B cell (primary cell): ENCODE measurements around the gene PACSIN2. TPM values are rescaled to one million over a fixed set of nuclear protein-coding genes. Genes with fewer than 3 reads are reported as not detected.
"Not testable (repeated sequence)": the region's sequence is repeated elsewhere in the genome, so short reads cannot be mapped to it uniquely, and the experiment has no call there.

Experiments used
- ATAC-seq: fragments of 200-7000 bp; cut with Tn5 transposase; one replicate; pipeline ENCODE4 v1.10.0; 2021; ENCODE audit warnings: low read depth, mild to moderate bottlenecking, moderate number of reproducible peaks, moderate library complexity
- CTCF ChIA-PET: fragments of 350-600 bp; sonication (Branson Sonifier 250); formaldehyde crosslinking; loops from one replicate; lab custom pipeline; 2021; ENCODE audit warnings: antibody characterized with exemption, inconsistent platforms; lab: Charles Lee
- POLR2A ChIA-PET: fragments of 350-600 bp; sonication (Branson Sonifier 250); formaldehyde crosslinking; loops from one replicate; lab custom pipeline; 2021; ENCODE audit warnings: antibody characterized with exemption; lab: Charles Lee
- DNase-seq: peaks from one replicate; pipeline ENCODE4 v3.0.0; 2013
- H2AFZ ChIP-seq: 2 replicates; pipeline ENCODE4 v1.6.1; 2012; ENCODE audit warnings: mild to moderate bottlenecking, low read depth, low read length; ENCODE audit not compliant: insufficient read depth, poor library complexity, severe bottlenecking
- H3K27ac ChIP-seq, 2 donors: 1 replicate in 1 of 2; 2 replicates in 1 of 2; pipeline ENCODE4 v1.5.1; 2012 to 2013; ENCODE audit warnings: low read length in 2 of 2, mild to moderate bottlenecking in 2 of 2, moderate library complexity in 1 of 2
- H3K27me3 ChIP-seq, 4 experiments: fragments of 200-600 bp in 1 of 4; sonication (generic) in 1 of 4; replicated peaks in 1 of 4; 1 replicate in 2 of 4; 2 replicates in 2 of 4; pipeline versions ENCODE4 v1.6.1 to v1.7.0; 2013 to 2016; ENCODE audit warnings: low read length in 3 of 4, mild to moderate bottlenecking in 2 of 4, mixed read lengths in 1 of 4, moderate library complexity in 1 of 4; ENCODE audit not compliant: insufficient read depth in 4 of 4, control insufficient read depth in 3 of 4; ENCODE audit errors: control extremely low read depth in 1 of 4
- H3K36me3 ChIP-seq, 2 experiments: replicated peaks in 1 of 2; 1 replicate in 1 of 2; 2 replicates in 1 of 2; pipeline versions ENCODE4 v1.6.1 to v1.7.1; 2013; ENCODE audit warnings: low read length in 1 of 2; ENCODE audit not compliant: insufficient read depth in 2 of 2, control insufficient read depth in 1 of 2; ENCODE audit errors: control extremely low read depth in 1 of 2, extremely low read depth in 1 of 2
- H3K4me1 ChIP-seq, 2 donors: fragments of 200-600 bp in 1 of 2; sonication (generic) in 1 of 2; 1 replicate in 1 of 2; 2 replicates in 1 of 2; pipeline versions ENCODE4 v1.5.1 to v1.6.1; 2013 to 2017; ENCODE audit warnings: low read length in 2 of 2; ENCODE audit not compliant: control insufficient read depth in 2 of 2, insufficient read depth in 2 of 2
- H3K4me2 ChIP-seq: replicated peaks from 2 replicates; pipeline ENCODE3; 2012; ENCODE audit warnings: mild to moderate bottlenecking, low read depth, low read length; ENCODE audit not compliant: poor library complexity, severe bottlenecking
- H3K4me3 ChIP-seq, 5 experiments: fragments of 200-600 bp in 1 of 5; sonication (generic) in 1 of 5; 1 replicate in 3 of 5; 2 replicates in 2 of 5; pipeline versions ENCODE4 v1.5.1 to v1.7.0; 2011 to 2016; ENCODE audit warnings: low read length in 4 of 5, mild to moderate bottlenecking in 4 of 5, low read depth in 2 of 5, control low read depth in 1 of 5, moderate library complexity in 1 of 5; ENCODE audit not compliant: insufficient read depth in 1 of 5; ENCODE audit errors: control extremely low read depth in 1 of 5, extremely low read depth in 1 of 5
- H3K79me2 ChIP-seq: fragments of 200-600 bp; sonication (generic); one replicate; pipeline ENCODE4 v1.6.0; 2016; ENCODE audit warnings: low read length; ENCODE audit not compliant: control insufficient read depth, insufficient read depth
- H3K9ac ChIP-seq: fragments of 200-600 bp; sonication (generic); 2 replicates; pipeline ENCODE4 v1.6.1; 2017; ENCODE audit warnings: mild to moderate bottlenecking, low read length, moderate library complexity
- H3K9me3 ChIP-seq, 3 donors: one replicate each; pipeline versions ENCODE4 v1.6.1 to v1.7.1; 2013; ENCODE audit warnings: low read length in 2 of 3; ENCODE audit not compliant: control insufficient read depth in 2 of 3, insufficient read depth in 1 of 3; ENCODE audit errors: control extremely low read depth in 1 of 3
- H4K20me1 ChIP-seq: 2 replicates; pipeline ENCODE4 v1.6.0; 2012; ENCODE audit warnings: mild to moderate bottlenecking, low read length; ENCODE audit not compliant: insufficient read depth, control insufficient read depth, poor library complexity, severe bottlenecking
- H3K27ac Mint-ChIP-seq: one replicate; pipeline ENCODE4 v1.8.0; 2021; ENCODE audit warnings: mixed read lengths
- H3K27me3 Mint-ChIP-seq: one replicate; pipeline ENCODE4 v1.8.0; 2021; ENCODE audit warnings: mixed read lengths
- H3K4me1 Mint-ChIP-seq: one replicate; pipeline ENCODE4 v1.8.0; 2021; ENCODE audit warnings: mixed read lengths
- H3K4me3 Mint-ChIP-seq: one replicate; pipeline ENCODE4 v1.8.0; 2021; ENCODE audit warnings: mixed read lengths
- H3K9me3 Mint-ChIP-seq: one replicate; pipeline ENCODE4 v1.8.0; 2022; ENCODE audit warnings: mixed read lengths; ENCODE audit not compliant: insufficient read depth
- EZH2 ChIP-seq: IDR thresholded peaks from 2 replicates; pipeline ENCODE4 v1.6.1; 2012; ENCODE audit warnings: borderline replicate concordance, low read depth, mild to moderate bottlenecking, moderate library complexity, low read length; ENCODE audit not compliant: insufficient read depth, poor library complexity, severe bottlenecking
- WGBS: methylation state at CpG from one replicate; pipeline ENCODE4 v1.1.5; 2013; ENCODE audit warnings: missing lambda C conversion rate; ENCODE audit not compliant: insufficient coverage; 5-methylcytosine and 5-hydroxymethylcytosine counted together
- intact Hi-C: fragments of 100-400 bp; cut with micrococcal nuclease; formaldehyde crosslinking; loops from one replicate; pipeline ENCODE4 v1.10.0; 2022
- polyA plus RNA-seq: library from polyadenylated mRNA; depleted of rRNA; stranded (reverse); fragments of >200 nt; gene quantifications from 2 replicates; pipeline ENCODE4 v1.2.3, GENCODE V29; 2012
- total RNA-seq, 2 donors: library from RNA; stranded (reverse); fragments of 120-200 nt in 1 of 2; gene quantifications; 1 replicate in 1 of 2; 2 replicates in 1 of 2; pipeline versions ENCODE4 v1.2.3 to v1.2.4, GENCODE V29; 2013 to 2022
- TF ChIP-seq, protein P1 (sequence below): fragments of 200-600 bp; IDR thresholded peaks from one replicate; pipeline ENCODE4 v1.8.0; 2022; ENCODE audit warnings: antibody characterized with exemption, mild to moderate bottlenecking

PACSIN2 gene
- total and polyA plus RNA-seq, 2 donors (not counting 1 experiment from before 2014, with no cell fraction given) = 26.9 to 59.3 TPM

DNA sequence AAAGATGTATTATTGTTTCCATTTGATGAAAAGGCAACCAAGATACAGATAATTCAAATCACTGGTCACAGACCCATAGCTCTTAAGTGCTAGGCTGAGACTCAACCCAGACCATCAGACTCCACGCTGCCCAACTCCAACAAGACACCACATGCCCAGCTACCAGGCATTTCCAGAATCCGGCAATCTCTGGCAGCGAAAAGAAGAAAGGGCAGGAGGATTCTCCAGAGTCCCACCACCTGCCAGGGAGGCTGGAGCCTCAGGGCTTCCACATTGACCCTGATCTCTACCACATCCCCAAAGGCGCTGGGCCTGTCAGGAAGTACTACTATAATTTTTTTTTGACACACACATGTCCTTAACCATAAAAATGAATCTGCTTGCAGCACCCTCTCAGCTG lies 96.4 kb downstream of the PACSIN2 start:
- Histone ChIP-seq H3K4me2 (peak overlapping the region; percentile 25), H2AFZ (no peak overlapping the region), H4K20me1 (peaks cover 35% of the 10 kb centered on the region), H3K9me3 (no peaks in the 10 kb centered on the region), H3K4me3 (no peak overlapping the region), H3K4me1 (peaks cover 28 to 49% of the 10 kb centered on the region in 2 donors), H3K9ac (no peak overlapping the region), H3K27ac (peak overlapping the region in 1 of 2 donors; percentile 26), H3K27me3 (no peaks in the 10 kb centered on the region), H3K36me3 (no peaks in the 10 kb centered on the region), H3K79me2 (peaks cover 96% of the 10 kb centered on the region)
- Mint-ChIP-seq H3K9me3 (no peaks in the 10 kb centered on the region), H3K4me3 (no peak overlapping the region), H3K27me3 (no peaks in the 10 kb centered on the region), H3K4me1 (peaks cover 48% of the 10 kb centered on the region), H3K27ac (no peak overlapping the region)
- no peak for ATAC-seq
- no peak for TF ChIP-seq EZH2
- TF ChIP-seq, protein P1, sequence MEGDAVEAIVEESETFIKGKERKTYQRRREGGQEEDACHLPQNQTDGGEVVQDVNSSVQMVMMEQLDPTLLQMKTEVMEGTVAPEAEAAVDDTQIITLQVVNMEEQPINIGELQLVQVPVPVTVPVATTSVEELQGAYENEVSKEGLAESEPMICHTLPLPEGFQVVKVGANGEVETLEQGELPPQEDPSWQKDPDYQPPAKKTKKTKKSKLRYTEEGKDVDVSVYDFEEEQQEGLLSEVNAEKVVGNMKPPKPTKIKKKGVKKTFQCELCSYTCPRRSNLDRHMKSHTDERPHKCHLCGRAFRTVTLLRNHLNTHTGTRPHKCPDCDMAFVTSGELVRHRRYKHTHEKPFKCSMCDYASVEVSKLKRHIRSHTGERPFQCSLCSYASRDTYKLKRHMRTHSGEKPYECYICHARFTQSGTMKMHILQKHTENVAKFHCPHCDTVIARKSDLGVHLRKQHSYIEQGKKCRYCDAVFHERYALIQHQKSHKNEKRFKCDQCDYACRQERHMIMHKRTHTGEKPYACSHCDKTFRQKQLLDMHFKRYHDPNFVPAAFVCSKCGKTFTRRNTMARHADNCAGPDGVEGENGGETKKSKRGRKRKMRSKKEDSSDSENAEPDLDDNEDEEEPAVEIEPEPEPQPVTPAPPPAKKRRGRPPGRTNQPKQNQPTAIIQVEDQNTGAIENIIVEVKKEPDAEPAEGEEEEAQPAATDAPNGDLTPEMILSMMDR = no peak
- ChIA-PET POLR2A (no interaction called here), CTCF (interaction anchor here (0.6 to 1.4 kb wide), 5 partner anchors 13 to 1537 kb away, joined by 3 to 4 read pairs (median 3); partner anchors contain the start of gene TEF)
- intact Hi-C loops = loop anchor here (10.0 kb wide), 1 partner anchor 46 kb away; no protein-coding TSS in a partner anchor
- 74% methylated on average over 4 of the region's 4 CpGs for WGBS
- no peak for DNase-seq

- ATAC-seq, H3K27me3 ChIP-seq, H3K4me3 Mint-ChIP-seq, H3K27me3 Mint-ChIP-seq, H3K9ac ChIP-seq, H2AFZ ChIP-seq, H3K9me3 Mint-ChIP-seq, DNase-seq, H3K9me3 ChIP-seq, H3K36me3 ChIP-seq, CTCF ChIA-PET, H3K4me2 ChIP-seq, H3K27ac Mint-ChIP-seq, H3K4me3 ChIP-seq, H3K27ac ChIP-seq: not testable (repeated sequence)
- POLR2A ChIA-PET = interaction anchor here (0.6 kb wide), 1 partner anchor 177 kb away, joined by 3 read pairs; no protein-coding TSS in a partner anchor
- H3K4me1 Mint-ChIP-seq = peaks cover 45% of the 10 kb centered on the region
- intact Hi-C loops = loop anchor here (10.0 kb wide), 1 partner anchor 47 kb away; no protein-coding TSS in a partner anchor
- Histone ChIP-seq H3K4me1 (peaks cover 25 to 46% of the 10 kb centered on the region in 2 donors), H4K20me1 (peaks cover 41% of the 10 kb centered on the region), H3K79me2 (peaks cover 96% of the 10 kb centered on the region)
- WGBS = 96% methylated on average over 4 of the region's 6 CpGs
These were observed 97.6 kb downstream of the PACSIN2 start for GRCh38 chr22:42917358-42917757.
